Hematopoietic multipotent progenitor cell treated with erythropoietin and hydrocortisone succinate and interleukin-3 and kit ligand, for 4 days (in vitro differentiated cells): ENCODE measurements around the gene RAMP3.

Experiments used
- DNase-seq: peaks from one replicate; pipeline ENCODE4 v3.0.0-alpha.2; 2015

The RAMP3 gene

GRCh38 chr7:45181286-45181960 is 23.8 kb downstream of the RAMP3 start:
- no peak for DNase-seq

- DNase-seq = no peak
Measured at GRCh38 chr7:45181991-45182855, 24.6 kb downstream of the RAMP3 start.

- DNase-seq = no peak
Measured at GRCh38 chr7:45182856-45183710, 25.5 kb downstream of the RAMP3 start.

GRCh38 chr7:45183711-45184210 is 26.2 kb downstream of the RAMP3 start:
- no peak for DNase-seq

- no peak for DNase-seq
Measured at GRCh38 chr7:45184326-45185027, 26.9 kb downstream of the RAMP3 start.

GRCh38 chr7:45185028-45185863 is 27.7 kb downstream of the RAMP3 start:
- DNase-seq = no peak

- DNase-seq = no peak
Measured at GRCh38 chr7:45185864-45186250, 28.3 kb downstream of the RAMP3 start.

- DNase-seq = no peak
Measured at GRCh38 chr7:45186261-45186813, 28.7 kb downstream of the RAMP3 start.

GRCh38 chr7:45187089-45187945 is 29.7 kb downstream of the RAMP3 start:
- DNase-seq = no peak

GRCh38 chr7:45187946-45188411 is 30.4 kb downstream of the RAMP3 start:
- DNase-seq = no peak

GRCh38 chr7:45188736-45189135 is 31.1 kb downstream of the RAMP3 start:
- DNase-seq = no peak

GRCh38 chr7:45189151-45189970 is 31.8 kb downstream of the RAMP3 start:
- no peak for DNase-seq

GRCh38 chr7:45190406-45191165 is 33.0 kb downstream of the RAMP3 start:
- no peak for DNase-seq

GRCh38 chr7:45191396-45191795 is 33.8 kb downstream of the RAMP3 start:
- DNase-seq = no peak

- DNase-seq = peak; percentile 27
Measured at GRCh38 chr7:45192621-45193041, 35.0 kb downstream of the RAMP3 start.

- DNase-seq = no peak
Measured at GRCh38 chr7:45193828-45194227, 36.2 kb downstream of the RAMP3 start.

- DNase-seq = no peak
Measured at GRCh38 chr7:45196374-45196773, 38.8 kb downstream of the RAMP3 start.

- no peak for DNase-seq
Measured at GRCh38 chr7:45197461-45197860, 39.9 kb downstream of the RAMP3 start.
